Measurements from ENCODE around the gene RIPK1. TPM values are rescaled to one million over a fixed set of nuclear protein-coding genes. Genes with fewer than 3 reads are reported as not detected.

Gene RIPK1
- total and polyA plus RNA-seq, 9 of the 15 experiments (the other 6 are each of a cell fraction or from before 2014, with no cell fraction given) = 3.8 to 24.9 (median 17.7) TPM

DNA sequence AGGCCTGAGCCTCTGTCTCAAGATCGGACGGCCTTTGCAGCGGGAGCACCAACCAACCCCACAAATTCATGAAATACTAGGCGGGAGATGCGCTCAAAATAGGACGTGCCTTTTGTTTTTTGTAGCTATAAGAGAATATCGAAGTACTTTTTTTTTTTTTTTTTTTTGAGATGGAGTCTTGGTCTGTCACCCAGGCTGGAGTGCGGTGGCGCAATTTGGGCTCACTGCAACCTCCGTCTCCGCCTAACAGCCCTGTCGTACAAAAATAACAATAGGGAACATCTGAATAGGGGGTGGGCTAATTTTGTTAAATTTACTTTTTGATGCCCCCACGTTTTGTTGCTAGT lies 94.9 kb downstream of the RIPK1 start:
- Histone ChIP-seq H3K4me3 (peak overlapping the region; percentile 69), H3K36me3 (ENCODE audit: control insufficient read depth, insufficient read depth, low read length) (0 out of 3 replicates have a peak, but pooled peaks cover 2% of the 10 kb centered on the region), H3K27me3 (ENCODE audit: control insufficient read depth in 2 of 2, insufficient read depth in 2 of 2, low read length in 2 of 2) (no peaks in the 10 kb centered on the region), H3K27ac (ENCODE audit: extremely low read depth, low read depth, low read length) (peak overlapping the region; percentile 98), H3K9ac (ENCODE audit: insufficient read depth in 1 of 2, low read depth in 2 of 2, low read length in 2 of 2) (peak overlapping the region; percentile 23 to 56; a peak in 3 of 4 replicates), H3K9me3 (replicated peaks; ENCODE audit: control insufficient read depth, insufficient read depth, low read depth, low read length) (0 out of 2 replicates have a peak, but pooled peaks cover 2% of the 10 kb centered on the region), H2AFZ (ENCODE audit: low read depth, low read length) (peak overlapping the region; percentile 78), H3K4me2 (ENCODE audit: insufficient read depth, low read length) (peak overlapping the region; percentile 67), H3K79me2 (ENCODE audit: control insufficient read depth, insufficient read depth, low read length) (peaks cover 23% of the 10 kb centered on the region), H4K20me1 (replicated peaks; ENCODE audit: control insufficient read depth, insufficient read depth, low read length) (no peaks in the 10 kb centered on the region), H3K4me1 (replicated peaks in 1 of 2; ENCODE audit: control insufficient read depth in 2 of 2, insufficient read depth in 2 of 2, low read length in 2 of 2) (peaks cover 28 to 76% of the 10 kb centered on the region in 2 experiments), H3K9me1 (ENCODE audit: control insufficient read depth, insufficient read depth, low read length) (no peaks in the 10 kb centered on the region)
- CTCF ChIA-PET (ENCODE audit: low intra/inter-chr PET ratio) = interaction anchor here (0.7 kb wide), 1 partner anchor 12 kb away, joined by 4 read pairs; no protein-coding TSS in a partner anchor
- WGBS (ENCODE audit: insufficient coverage, low coverage, missing lambda C conversion rate) = 11% methylated on average over 13 of the region's 13 CpGs
- no peak for DNase-seq (ENCODE audit: extremely low read depth in 1 of 4, low spot score in 3 of 4)
- ATAC-seq = no peak
- in situ Hi-C loops (cut with MboI) = no loop called here
- intact Hi-C loops (cut with micrococcal nuclease) = loop anchor here (2.0 to 5.0 kb wide), 4 partner anchors 32 to 176 kb away; partner anchors contain the start of gene RIPK1
- no peak for FAIRE-seq
- POLR2A ChIA-PET = interaction anchor here (0.7 to 3.0 kb wide), 10 partner anchors 9 to 164 kb away, joined by 3 to 15 read pairs (median 5); partner anchors contain the start of genes NQO2 and PSMG4
- no TSS peak for BruUV-seq (replicated peaks)
- no peak for TF ChIP-seq NCOR1 (IDR thresholded peaks at IDR 0.05)
- TF ChIP-seq, protein P1, sequence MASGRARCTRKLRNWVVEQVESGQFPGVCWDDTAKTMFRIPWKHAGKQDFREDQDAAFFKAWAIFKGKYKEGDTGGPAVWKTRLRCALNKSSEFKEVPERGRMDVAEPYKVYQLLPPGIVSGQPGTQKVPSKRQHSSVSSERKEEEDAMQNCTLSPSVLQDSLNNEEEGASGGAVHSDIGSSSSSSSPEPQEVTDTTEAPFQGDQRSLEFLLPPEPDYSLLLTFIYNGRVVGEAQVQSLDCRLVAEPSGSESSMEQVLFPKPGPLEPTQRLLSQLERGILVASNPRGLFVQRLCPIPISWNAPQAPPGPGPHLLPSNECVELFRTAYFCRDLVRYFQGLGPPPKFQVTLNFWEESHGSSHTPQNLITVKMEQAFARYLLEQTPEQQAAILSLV (tag; IDR thresholded peaks at IDR 0.05) = 0 out of 2 replicates have a peak, but pooled peaks have one; percentile 34
- TF ChIP-seq E2F1 (CRISPR knock-in tag; IDR thresholded peaks at IDR 0.05) = no peak
- TF ChIP-seq ZNF384 (IDR thresholded peaks at IDR 0.05; ENCODE audit: low read depth, low read length) = peak; percentile 80
- TF ChIP-seq NCOA1 (IDR thresholded peaks at IDR 0.05; ENCODE audit: low read depth) = no peak
- TF ChIP-seq ZNF696 (CRISPR knock-in tag; conservative IDR thresholded peaks at IDR 0.05) = no peak
- TF ChIP-seq, protein P2, sequence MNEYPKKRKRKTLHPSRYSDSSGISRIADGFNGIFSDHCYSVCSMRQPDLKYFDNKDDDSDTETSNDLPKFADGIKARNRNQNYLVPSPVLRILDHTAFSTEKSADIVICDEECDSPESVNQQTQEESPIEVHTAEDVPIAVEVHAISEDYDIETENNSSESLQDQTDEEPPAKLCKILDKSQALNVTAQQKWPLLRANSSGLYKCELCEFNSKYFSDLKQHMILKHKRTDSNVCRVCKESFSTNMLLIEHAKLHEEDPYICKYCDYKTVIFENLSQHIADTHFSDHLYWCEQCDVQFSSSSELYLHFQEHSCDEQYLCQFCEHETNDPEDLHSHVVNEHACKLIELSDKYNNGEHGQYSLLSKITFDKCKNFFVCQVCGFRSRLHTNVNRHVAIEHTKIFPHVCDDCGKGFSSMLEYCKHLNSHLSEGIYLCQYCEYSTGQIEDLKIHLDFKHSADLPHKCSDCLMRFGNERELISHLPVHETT (CRISPR knock-in tag; conservative IDR thresholded peaks at IDR 0.05 in 1 of 2, IDR thresholded peaks at IDR 0.05 in 1 of 2) = peak in 1 of 2 experiments; percentile 29; a peak in 2 of 4 replicates
- TF ChIP-seq ELF4 (CRISPR knock-in tag; IDR thresholded peaks at IDR 0.05) = peak; percentile 9; the same call in 1 of the 2 replicates
- TF ChIP-seq POLR2G (IDR thresholded peaks at IDR 0.05; ENCODE audit: low read depth, low read length) = no peak
- TF ChIP-seq, protein P3, sequence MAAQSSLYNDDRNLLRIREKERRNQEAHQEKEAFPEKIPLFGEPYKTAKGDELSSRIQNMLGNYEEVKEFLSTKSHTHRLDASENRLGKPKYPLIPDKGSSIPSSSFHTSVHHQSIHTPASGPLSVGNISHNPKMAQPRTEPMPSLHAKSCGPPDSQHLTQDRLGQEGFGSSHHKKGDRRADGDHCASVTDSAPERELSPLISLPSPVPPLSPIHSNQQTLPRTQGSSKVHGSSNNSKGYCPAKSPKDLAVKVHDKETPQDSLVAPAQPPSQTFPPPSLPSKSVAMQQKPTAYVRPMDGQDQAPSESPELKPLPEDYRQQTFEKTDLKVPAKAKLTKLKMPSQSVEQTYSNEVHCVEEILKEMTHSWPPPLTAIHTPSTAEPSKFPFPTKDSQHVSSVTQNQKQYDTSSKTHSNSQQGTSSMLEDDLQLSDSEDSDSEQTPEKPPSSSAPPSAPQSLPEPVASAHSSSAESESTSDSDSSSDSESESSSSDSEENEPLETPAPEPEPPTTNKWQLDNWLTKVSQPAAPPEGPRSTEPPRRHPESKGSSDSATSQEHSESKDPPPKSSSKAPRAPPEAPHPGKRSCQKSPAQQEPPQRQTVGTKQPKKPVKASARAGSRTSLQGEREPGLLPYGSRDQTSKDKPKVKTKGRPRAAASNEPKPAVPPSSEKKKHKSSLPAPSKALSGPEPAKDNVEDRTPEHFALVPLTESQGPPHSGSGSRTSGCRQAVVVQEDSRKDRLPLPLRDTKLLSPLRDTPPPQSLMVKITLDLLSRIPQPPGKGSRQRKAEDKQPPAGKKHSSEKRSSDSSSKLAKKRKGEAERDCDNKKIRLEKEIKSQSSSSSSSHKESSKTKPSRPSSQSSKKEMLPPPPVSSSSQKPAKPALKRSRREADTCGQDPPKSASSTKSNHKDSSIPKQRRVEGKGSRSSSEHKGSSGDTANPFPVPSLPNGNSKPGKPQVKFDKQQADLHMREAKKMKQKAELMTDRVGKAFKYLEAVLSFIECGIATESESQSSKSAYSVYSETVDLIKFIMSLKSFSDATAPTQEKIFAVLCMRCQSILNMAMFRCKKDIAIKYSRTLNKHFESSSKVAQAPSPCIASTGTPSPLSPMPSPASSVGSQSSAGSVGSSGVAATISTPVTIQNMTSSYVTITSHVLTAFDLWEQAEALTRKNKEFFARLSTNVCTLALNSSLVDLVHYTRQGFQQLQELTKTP (IDR thresholded peaks at IDR 0.05; ENCODE audit: low read depth in 1 of 2, partially characterized antibody in 2 of 2) = peak in 1 of 2 experiments; percentile 21
- TF ChIP-seq, protein P4, sequence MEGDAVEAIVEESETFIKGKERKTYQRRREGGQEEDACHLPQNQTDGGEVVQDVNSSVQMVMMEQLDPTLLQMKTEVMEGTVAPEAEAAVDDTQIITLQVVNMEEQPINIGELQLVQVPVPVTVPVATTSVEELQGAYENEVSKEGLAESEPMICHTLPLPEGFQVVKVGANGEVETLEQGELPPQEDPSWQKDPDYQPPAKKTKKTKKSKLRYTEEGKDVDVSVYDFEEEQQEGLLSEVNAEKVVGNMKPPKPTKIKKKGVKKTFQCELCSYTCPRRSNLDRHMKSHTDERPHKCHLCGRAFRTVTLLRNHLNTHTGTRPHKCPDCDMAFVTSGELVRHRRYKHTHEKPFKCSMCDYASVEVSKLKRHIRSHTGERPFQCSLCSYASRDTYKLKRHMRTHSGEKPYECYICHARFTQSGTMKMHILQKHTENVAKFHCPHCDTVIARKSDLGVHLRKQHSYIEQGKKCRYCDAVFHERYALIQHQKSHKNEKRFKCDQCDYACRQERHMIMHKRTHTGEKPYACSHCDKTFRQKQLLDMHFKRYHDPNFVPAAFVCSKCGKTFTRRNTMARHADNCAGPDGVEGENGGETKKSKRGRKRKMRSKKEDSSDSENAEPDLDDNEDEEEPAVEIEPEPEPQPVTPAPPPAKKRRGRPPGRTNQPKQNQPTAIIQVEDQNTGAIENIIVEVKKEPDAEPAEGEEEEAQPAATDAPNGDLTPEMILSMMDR (IDR thresholded peaks at IDR 0.05 in 2 of 3, conservative IDR thresholded peaks at IDR 0.05 in 1 of 3; ENCODE audit: insufficient read depth in 2 of 3, low read depth in 1 of 3, low read length in 3 of 3) = peak in 1 of 3 experiments; percentile 19; a peak in 1 of 6 replicates
